ENCODE data around the gene CREBRF.

The CREBRF gene

GRCh38 chr5:173159256-173159655 is 103.1 kb downstream of the CREBRF start:
- TF ChIP-seq EZH2 (IDR thresholded peaks at IDR 0.05; ENCODE audit: borderline replicate concordance, low read depth, low read length, severe bottlenecking), result no peak
- TF ChIP-seq CTCF (IDR thresholded peaks at IDR 0.05; ENCODE audit: borderline replicate concordance, extremely low read depth, low read length, poor library complexity, severe bottlenecking), result no peak
- no peaks in the 10 kb centered on the region for H3K27me3 ChIP-seq (ENCODE audit: insufficient read depth, low read length, poor library complexity)
- no peaks in the 10 kb centered on the region for H3K4me1 ChIP-seq (ENCODE audit: insufficient read depth, low read length)
- H4K20me1 ChIP-seq (ENCODE audit: insufficient read depth, low read length), result no peaks in the 10 kb centered on the region
- no peak overlapping the region for H3K9ac ChIP-seq (ENCODE audit: low read depth, low read length)
- H3K4me3 ChIP-seq (ENCODE audit: low read depth in 1 of 2, low read length in 2 of 2), result no peak overlapping the region
- H3K9me3 ChIP-seq (ENCODE audit: insufficient read depth, low read length, severe bottlenecking), result no peaks in the 10 kb centered on the region
- no peak overlapping the region for H3K4me2 ChIP-seq (ENCODE audit: insufficient read depth, low read length)
- ATAC-seq (ENCODE audit: insufficient read depth, low read depth), result no peak
- peaks cover 64% of the 10 kb centered on the region for H3K36me3 ChIP-seq (ENCODE audit: insufficient read depth, low read length)
- no peaks in the 10 kb centered on the region for H3K79me2 ChIP-seq (ENCODE audit: insufficient read depth, low read length)
- DNase-seq, result no peak
- no peak overlapping the region for H2AFZ ChIP-seq (ENCODE audit: low read depth, low read length)
- no peak overlapping the region for H3K27ac ChIP-seq (ENCODE audit: low read length)

GRCh38 chr5:173161148-173161547 is 105.0 kb downstream of the CREBRF start:
- no peak overlapping the region for H3K9ac ChIP-seq (ENCODE audit: low read depth, low read length)
- no peaks in the 10 kb centered on the region for H3K27me3 ChIP-seq (ENCODE audit: insufficient read depth, low read length, poor library complexity)
- H3K27ac ChIP-seq (ENCODE audit: low read length), result no peak overlapping the region
- ATAC-seq (ENCODE audit: insufficient read depth, low read depth), result no peak
- no peak overlapping the region for H3K4me3 ChIP-seq (ENCODE audit: low read depth in 1 of 2, low read length in 2 of 2)
- peaks cover 52% of the 10 kb centered on the region for H3K36me3 ChIP-seq (ENCODE audit: insufficient read depth, low read length)
- TF ChIP-seq CTCF (IDR thresholded peaks at IDR 0.05; ENCODE audit: borderline replicate concordance, extremely low read depth, low read length, poor library complexity, severe bottlenecking) (no peak), EZH2 (IDR thresholded peaks at IDR 0.05; ENCODE audit: borderline replicate concordance, low read depth, low read length, severe bottlenecking) (no peak)
- DNase-seq, result no peak
- H3K79me2 ChIP-seq (ENCODE audit: insufficient read depth, low read length), result no peaks in the 10 kb centered on the region
- H4K20me1 ChIP-seq (ENCODE audit: insufficient read depth, low read length), result no peaks in the 10 kb centered on the region
- H2AFZ ChIP-seq (ENCODE audit: low read depth, low read length), result no peak overlapping the region
- no peak overlapping the region for H3K4me2 ChIP-seq (ENCODE audit: insufficient read depth, low read length)
- H3K4me1 ChIP-seq (ENCODE audit: insufficient read depth, low read length), result no peaks in the 10 kb centered on the region
- no peaks in the 10 kb centered on the region for H3K9me3 ChIP-seq (ENCODE audit: insufficient read depth, low read length, severe bottlenecking)

- no peaks in the 10 kb centered on the region for H3K9me3 ChIP-seq (ENCODE audit: insufficient read depth, low read length, severe bottlenecking)
These were observed 107.1 kb downstream of the CREBRF start for GRCh38 chr5:173163219-173163618.

More at GRCh38 chr5:173163219-173163618, 107.1 kb downstream of the CREBRF start:
- H2AFZ ChIP-seq (ENCODE audit: low read depth, low read length), result no peak overlapping the region
- no peak overlapping the region for H3K27ac ChIP-seq (ENCODE audit: low read length)
- H3K79me2 ChIP-seq (ENCODE audit: insufficient read depth, low read length), result no peaks in the 10 kb centered on the region
- no peaks in the 10 kb centered on the region for H4K20me1 ChIP-seq (ENCODE audit: insufficient read depth, low read length)
- no peak overlapping the region for H3K9ac ChIP-seq (ENCODE audit: low read depth, low read length)
- no peak overlapping the region for H3K4me2 ChIP-seq (ENCODE audit: insufficient read depth, low read length)
- ATAC-seq (ENCODE audit: insufficient read depth, low read depth) (no peak), DNase-seq (no peak)
- TF ChIP-seq EZH2 (IDR thresholded peaks at IDR 0.05; ENCODE audit: borderline replicate concordance, low read depth, low read length, severe bottlenecking), result no peak
- TF ChIP-seq CTCF (IDR thresholded peaks at IDR 0.05; ENCODE audit: borderline replicate concordance, extremely low read depth, low read length, poor library complexity, severe bottlenecking), result no peak
- H3K4me1 ChIP-seq (ENCODE audit: insufficient read depth, low read length), result no peaks in the 10 kb centered on the region
- no peaks in the 10 kb centered on the region for H3K27me3 ChIP-seq (ENCODE audit: insufficient read depth, low read length, poor library complexity)
- H3K4me3 ChIP-seq (ENCODE audit: low read depth in 1 of 2, low read length in 2 of 2), result no peak overlapping the region
- H3K36me3 ChIP-seq (ENCODE audit: insufficient read depth, low read length), result peaks cover 45% of the 10 kb centered on the region
